CD14-positive monocyte (primary cell): ENCODE measurements around the gene CARD11. TPM values are rescaled to one million over a fixed set of nuclear protein-coding genes. Genes with fewer than 3 reads are reported as not detected.

Experiments used
- DNase-seq, 3 donors: peaks; one replicate each; pipeline ENCODE4 v3.0.0-alpha.2; 2011 to 2022
- H2AFZ ChIP-seq: 2 replicates; pipeline ENCODE4 v1.6.0; 2012; ENCODE audit warnings: mild to moderate bottlenecking, low read depth, low read length, inconsistent platforms; ENCODE audit not compliant: insufficient read depth, poor library complexity, severe bottlenecking
- H3K27ac ChIP-seq, 2 donors: 1 replicate in 1 of 2; 2 replicates in 1 of 2; pipeline ENCODE4 v1.5.1; 2012 to 2013; ENCODE audit warnings: low read length in 2 of 2, control low read depth in 1 of 2, inconsistent platforms in 1 of 2, low read depth in 1 of 2, mild to moderate bottlenecking in 1 of 2
- H3K27me3 ChIP-seq, 2 donors: one replicate each; pipeline versions ENCODE4 v1.6.0 to v1.6.1; 2011 to 2013; ENCODE audit warnings: low read length in 2 of 2; ENCODE audit not compliant: control insufficient read depth in 2 of 2, insufficient read depth in 2 of 2
- H3K36me3 ChIP-seq, 2 donors: replicated peaks in 1 of 2; 1 replicate in 1 of 2; 2 replicates in 1 of 2; pipeline versions ENCODE4 v1.5.1 to v1.6.1; 2012 to 2013; ENCODE audit warnings: low read length in 2 of 2, control low read depth in 1 of 2, inconsistent platforms in 1 of 2, mild to moderate bottlenecking in 1 of 2; ENCODE audit not compliant: insufficient read depth in 2 of 2, control insufficient read depth in 1 of 2
- H3K4me1 ChIP-seq, 2 donors: 1 replicate in 1 of 2; 2 replicates in 1 of 2; pipeline versions ENCODE4 v1.5.1 to v1.6.1; 2012 to 2013; ENCODE audit warnings: low read length in 2 of 2, control low read depth in 1 of 2, inconsistent platforms in 1 of 2, mild to moderate bottlenecking in 1 of 2, moderate library complexity in 1 of 2; ENCODE audit not compliant: insufficient read depth in 2 of 2, control insufficient read depth in 1 of 2
- H3K4me2 ChIP-seq: replicated peaks from 2 replicates; pipeline ENCODE3; 2012; ENCODE audit warnings: low read length, moderate library complexity, mild to moderate bottlenecking; ENCODE audit not compliant: poor library complexity, severe bottlenecking; ENCODE audit errors: extremely low read depth
- H3K4me3 ChIP-seq, 3 experiments: fragments of 200-600 bp in 1 of 3; sonication (generic) in 1 of 3; replicated peaks in 1 of 3; 1 replicate in 2 of 3; 2 replicates in 1 of 3; pipeline ENCODE4 v1.5.1; 2011 to 2013; ENCODE audit warnings: low read length in 3 of 3, mild to moderate bottlenecking in 3 of 3, control low read depth in 2 of 3, low read depth in 2 of 3, inconsistent platforms in 1 of 3, moderate library complexity in 1 of 3
- H3K79me2 ChIP-seq: 2 replicates; pipeline ENCODE4 v1.6.0; 2012; ENCODE audit warnings: mild to moderate bottlenecking, control low read depth, inconsistent platforms, low read length, moderate library complexity; ENCODE audit not compliant: insufficient read depth
- H3K9ac ChIP-seq: 2 replicates; pipeline ENCODE4 v1.6.0; 2017; ENCODE audit warnings: low read length, mild to moderate bottlenecking; ENCODE audit not compliant: insufficient read depth, poor library complexity, severe bottlenecking
- H3K9me3 ChIP-seq, 2 donors: replicated peaks in 1 of 2; 1 replicate in 1 of 2; 2 replicates in 1 of 2; pipeline versions ENCODE4 v1.5.1 to v1.6.1; 2012 to 2013; ENCODE audit warnings: low read length in 2 of 2, control low read depth in 1 of 2; ENCODE audit not compliant: control insufficient read depth in 1 of 2, insufficient read depth in 1 of 2
- H4K20me1 ChIP-seq: 2 replicates; pipeline ENCODE4 v1.6.0; 2012; ENCODE audit warnings: mild to moderate bottlenecking, low read length, control low read depth, moderate library complexity; ENCODE audit not compliant: insufficient read depth
- H3K27ac Mint-ChIP-seq, 7 donors: one replicate each; pipeline ENCODE4 v1.8.0; 2020; ENCODE audit warnings: mild to moderate bottlenecking in 7 of 7, mixed read lengths in 7 of 7, moderate library complexity in 6 of 7, inconsistent platforms in 2 of 7
- H3K27me3 Mint-ChIP-seq, 3 donors: one replicate each; pipeline ENCODE4 v1.8.0; 2021 to 2022; ENCODE audit warnings: low read depth in 3 of 3, mild to moderate bottlenecking in 3 of 3, mixed read lengths in 3 of 3, moderate library complexity in 3 of 3, inconsistent platforms in 1 of 3
- H3K36me3 Mint-ChIP-seq, 2 donors: one replicate each; pipeline ENCODE4 v1.8.0; 2020; ENCODE audit warnings: mixed read lengths in 2 of 2, inconsistent platforms in 1 of 2, mild to moderate bottlenecking in 1 of 2
- H3K4me1 Mint-ChIP-seq: one replicate; pipeline ENCODE4 v1.8.0; 2020; ENCODE audit warnings: mild to moderate bottlenecking, mixed read lengths
- H3K4me3 Mint-ChIP-seq, 2 donors: one replicate each; pipeline ENCODE4 v1.8.0; 2020; ENCODE audit warnings: mild to moderate bottlenecking in 2 of 2, mixed read lengths in 2 of 2, moderate library complexity in 1 of 2
- H3K9me3 Mint-ChIP-seq, 7 donors: one replicate each; pipeline ENCODE4 v1.8.0; 2020 to 2022; ENCODE audit warnings: mixed read lengths in 7 of 7, mild to moderate bottlenecking in 6 of 7, moderate library complexity in 6 of 7, inconsistent platforms in 2 of 7
- WGBS: methylation state at CpG from one replicate; pipeline ENCODE4 v1.1.5; 2013; ENCODE audit warnings: missing lambda C conversion rate; ENCODE audit not compliant: insufficient coverage; 5-methylcytosine and 5-hydroxymethylcytosine counted together
- intact Hi-C, 2 donors: fragments of 100-400 bp; cut with micrococcal nuclease; formaldehyde crosslinking; loops; one replicate each; pipeline versions ENCODE4 v1.15.0 to v1.15.1; 2023
- polyA plus RNA-seq, 3 donors: library from polyadenylated mRNA; depleted of rRNA in 1 of 3; unstranded in 2 of 3; stranded (reverse) in 1 of 3; fragments of 300-500 nt in 2 of 3; fragments of >200 nt in 1 of 3; fragmentation: Illumina TruSeq in 2 of 3; gene quantifications; 1 replicate in 2 of 3; 2 replicates in 1 of 3; pipeline ENCODE4 v1.2.3, GENCODE V29; 2012 to 2021
- TF ChIP-seq, protein P1 (sequence below): fragments of 200-600 bp; IDR thresholded peaks from one replicate; pipeline ENCODE4 v1.8.0; 2022; ENCODE audit warnings: antibody characterized with exemption, mild to moderate bottlenecking

CARD11 gene
- polyA plus RNA-seq, 3 donors, result 0.04 to 0.17 TPM; not detected in 1

DNA sequence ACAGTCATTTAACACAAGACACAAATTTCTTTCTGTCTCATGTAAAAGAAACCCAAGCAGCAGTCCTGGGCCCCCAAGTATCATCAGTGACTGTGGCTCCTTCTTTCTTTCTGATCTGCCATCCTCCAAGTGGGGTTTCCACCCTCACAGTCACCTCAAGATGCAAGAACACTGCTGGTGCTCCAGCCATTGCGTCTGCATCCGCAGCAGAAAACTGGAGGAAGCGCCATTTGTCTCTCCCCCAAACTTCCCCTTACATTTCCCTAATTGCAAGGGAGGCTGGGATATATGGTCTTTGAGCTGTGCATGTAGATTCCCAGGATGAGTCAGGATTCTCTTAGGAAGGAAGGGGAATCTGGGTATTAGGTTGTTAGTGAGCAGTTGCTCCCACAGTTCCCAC lies 138.6 kb downstream of the CARD11 start:
- TF ChIP-seq, protein P1, sequence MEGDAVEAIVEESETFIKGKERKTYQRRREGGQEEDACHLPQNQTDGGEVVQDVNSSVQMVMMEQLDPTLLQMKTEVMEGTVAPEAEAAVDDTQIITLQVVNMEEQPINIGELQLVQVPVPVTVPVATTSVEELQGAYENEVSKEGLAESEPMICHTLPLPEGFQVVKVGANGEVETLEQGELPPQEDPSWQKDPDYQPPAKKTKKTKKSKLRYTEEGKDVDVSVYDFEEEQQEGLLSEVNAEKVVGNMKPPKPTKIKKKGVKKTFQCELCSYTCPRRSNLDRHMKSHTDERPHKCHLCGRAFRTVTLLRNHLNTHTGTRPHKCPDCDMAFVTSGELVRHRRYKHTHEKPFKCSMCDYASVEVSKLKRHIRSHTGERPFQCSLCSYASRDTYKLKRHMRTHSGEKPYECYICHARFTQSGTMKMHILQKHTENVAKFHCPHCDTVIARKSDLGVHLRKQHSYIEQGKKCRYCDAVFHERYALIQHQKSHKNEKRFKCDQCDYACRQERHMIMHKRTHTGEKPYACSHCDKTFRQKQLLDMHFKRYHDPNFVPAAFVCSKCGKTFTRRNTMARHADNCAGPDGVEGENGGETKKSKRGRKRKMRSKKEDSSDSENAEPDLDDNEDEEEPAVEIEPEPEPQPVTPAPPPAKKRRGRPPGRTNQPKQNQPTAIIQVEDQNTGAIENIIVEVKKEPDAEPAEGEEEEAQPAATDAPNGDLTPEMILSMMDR, result no peak
- Histone ChIP-seq H3K36me3 (no peaks in the 10 kb centered on the region), H4K20me1 (no peaks in the 10 kb centered on the region), H3K9me3 (peaks cover 0 to 4% of the 10 kb centered on the region in 2 donors), H2AFZ (no peak overlapping the region), H3K4me2 (no peak overlapping the region), H3K4me3 (no peak overlapping the region), H3K9ac (no peak overlapping the region), H3K27ac (no peak overlapping the region), H3K4me1 (no peaks in the 10 kb centered on the region), H3K27me3 (no peaks in the 10 kb centered on the region), H3K79me2 (no peaks in the 10 kb centered on the region)
- no peak for DNase-seq
- Mint-ChIP-seq H3K27me3 (peaks cover 0 to 7% (median 2%) of the 10 kb centered on the region in 3 donors), H3K36me3 (no peaks in the 10 kb centered on the region), H3K4me3 (no peak overlapping the region), H3K27ac (no peak overlapping the region), H3K9me3 (peaks cover 0 to 8% (median 3%) of the 10 kb centered on the region in 7 donors), H3K4me1 (no peaks in the 10 kb centered on the region)
- WGBS, result no CpG with 5 or more reads among the region's 3 CpGs
- intact Hi-C loops, result no loop called here

DNA sequence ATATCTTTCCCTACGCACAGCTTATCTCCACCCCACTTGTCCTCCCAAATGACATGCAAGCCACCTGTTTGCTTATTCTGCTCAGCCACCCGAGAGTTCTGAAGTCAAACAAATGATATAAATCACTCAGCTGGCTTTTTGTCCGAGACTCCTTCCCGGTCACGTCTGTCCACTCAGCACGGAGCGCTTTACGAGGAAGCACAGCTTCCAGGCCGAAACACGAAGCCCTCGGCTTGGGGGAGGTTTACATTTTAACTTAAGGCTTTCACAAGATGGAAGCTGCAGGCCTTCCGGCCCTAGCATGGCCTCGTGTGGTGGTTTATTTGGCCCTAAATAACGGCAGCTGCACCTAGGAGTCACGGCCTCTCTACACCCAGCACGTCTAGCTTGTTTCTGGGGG lies 139.5 kb downstream of the CARD11 start:
- Histone ChIP-seq H3K9ac (no peak overlapping the region), H2AFZ (no peak overlapping the region), H3K4me2 (no peak overlapping the region), H3K36me3 (no peaks in the 10 kb centered on the region), H3K27me3 (no peaks in the 10 kb centered on the region), H3K4me3 (no peak overlapping the region), H3K4me1 (no peaks in the 10 kb centered on the region), H3K9me3 (peaks cover 0 to 4% of the 10 kb centered on the region in 2 donors), H3K79me2 (no peaks in the 10 kb centered on the region), H4K20me1 (no peaks in the 10 kb centered on the region), H3K27ac (no peak overlapping the region)
- Mint-ChIP-seq H3K27me3 (peaks cover 0 to 10% (median 2%) of the 10 kb centered on the region in 3 donors), H3K36me3 (no peaks in the 10 kb centered on the region), H3K9me3 (peaks cover 0 to 8% (median 3%) of the 10 kb centered on the region in 7 donors), H3K4me1 (no peaks in the 10 kb centered on the region), H3K27ac (peak overlapping the region in 1 of 7 donors; percentile 64), H3K4me3 (no peak overlapping the region)
- WGBS, result 93% methylated on average over 13 of the region's 16 CpGs
- no peak for DNase-seq
- TF ChIP-seq, protein P1, result no peak
- intact Hi-C loops, result no loop called here
